Suprapubic skin (tissue), 4 donors: ENCODE measurements around the gene TSPAN14. TPM values are rescaled to one million over a fixed set of nuclear protein-coding genes. Genes with fewer than 3 reads are reported as not detected.

Experiments
- DNase-seq, 2 donors: peaks; one replicate each; pipeline ENCODE4 v3.0.0-alpha.2; 2019; ENCODE audit warnings: low spot score in 2 of 2
- H3K27ac ChIP-seq: fragments of 200-600 bp; sonication (generic); one replicate; pipeline ENCODE4 v1.5.1; 2019
- H3K27me3 ChIP-seq: fragments of 200-600 bp; sonication (generic); one replicate; pipeline ENCODE4 v1.5.1; 2019
- H3K36me3 ChIP-seq: fragments of 200-600 bp; sonication (generic); one replicate; pipeline ENCODE4 v1.5.1; 2019
- H3K4me1 ChIP-seq: fragments of 200-600 bp; sonication (generic); one replicate; pipeline ENCODE4 v1.5.1; 2019
- H3K4me3 ChIP-seq: fragments of 200-600 bp; sonication (generic); one replicate; pipeline ENCODE4 v1.5.1; 2019; ENCODE audit warnings: mild to moderate bottlenecking
- H3K9me3 ChIP-seq: fragments of 200-600 bp; sonication (generic); one replicate; pipeline ENCODE4 v1.5.1; 2019
- EP300 ChIP-seq: sonication (generic); formaldehyde crosslinking; IDR thresholded peaks from one replicate; pipeline ENCODE4 v1.6.1; 2017; ENCODE audit warnings: antibody characterized with exemption
- POLR2A ChIP-seq, 2 donors: fragments of 450-650 bp; IDR thresholded peaks; one replicate each; pipeline ENCODE4 v1.6.1; 2017; ENCODE audit warnings: antibody characterized with exemption in 2 of 2, mild to moderate bottlenecking in 2 of 2, moderate library complexity in 2 of 2
- POLR2AphosphoS5 ChIP-seq, 3 donors: sonication (generic); formaldehyde crosslinking; IDR thresholded peaks; one replicate each; pipeline ENCODE4 v1.6.1; 2017; ENCODE audit warnings: antibody characterized with exemption in 3 of 3
- WGBS: methylation state at CpG from one replicate; pipeline ENCODE4 v1.1.5; 2018; 5-methylcytosine and 5-hydroxymethylcytosine counted together
- total RNA-seq, 4 donors: library from RNA; depleted of rRNA; stranded (reverse); fragments of >200 nt; gene quantifications; one replicate each; pipeline ENCODE4 v1.1.0, GENCODE V29; 2016
- TF ChIP-seq, protein P1 (sequence below), 2 donors: fragments of 200-600 bp in 1 of 2; fragments of 450-650 bp in 1 of 2; sonication (generic) in 1 of 2; IDR thresholded peaks; one replicate each; pipeline ENCODE4 v1.5.1; 2016 to 2019; ENCODE audit warnings: antibody characterized with exemption in 2 of 2, mild to moderate bottlenecking in 1 of 2, moderate library complexity in 1 of 2

TSPAN14 gene
- total RNA-seq, 4 donors from 2014 or later: 99.7 to 145 (median 122) TPM

DNA sequence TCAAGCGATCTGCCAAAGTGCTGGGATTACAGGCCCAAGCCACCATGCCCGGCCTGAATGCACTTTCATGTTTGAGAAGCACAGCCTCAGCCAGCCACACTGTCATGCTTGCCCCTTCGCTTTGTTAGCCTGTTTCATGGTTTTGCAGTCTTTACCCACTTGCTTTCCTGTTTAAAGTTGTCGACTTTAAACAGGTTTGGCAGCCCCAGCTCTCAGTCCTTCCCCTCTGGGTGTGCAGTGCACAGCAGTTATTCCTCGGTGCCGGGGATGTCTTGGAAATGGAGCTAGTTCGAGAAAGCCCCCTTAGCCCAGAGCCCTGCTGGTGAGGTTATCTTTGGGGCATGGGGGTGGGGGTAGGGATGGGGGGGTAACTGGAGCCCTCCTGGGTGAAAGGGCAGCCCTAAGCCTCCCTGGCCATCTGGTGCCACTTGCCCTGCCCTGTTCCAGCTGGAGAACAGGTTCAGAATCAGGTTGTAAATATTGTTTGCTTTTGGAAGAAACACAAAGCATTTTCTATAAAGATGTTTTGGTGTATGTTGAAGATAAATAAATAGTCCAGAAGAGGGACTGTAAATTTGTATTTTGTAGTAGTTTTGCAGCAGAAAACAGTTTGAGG is 14.8 kb downstream of the TSPAN14 start:
- Histone ChIP-seq H3K4me3 (peak overlapping the region; percentile 0), H3K27ac (peak overlapping the region; percentile 88), H3K4me1 (peaks cover 100% of the 10 kb centered on the region), H3K9me3 (no peaks in the 10 kb centered on the region), H3K27me3 (no peaks in the 10 kb centered on the region), H3K36me3 (peaks cover 7% of the 10 kb centered on the region)
- TF ChIP-seq POLR2AphosphoS5 (IDR thresholded peaks at IDR 0.05): no peak
- no peak for TF ChIP-seq EP300
- no peak for TF ChIP-seq POLR2A (IDR thresholded peaks at IDR 0.05)
- TF ChIP-seq, protein P1, sequence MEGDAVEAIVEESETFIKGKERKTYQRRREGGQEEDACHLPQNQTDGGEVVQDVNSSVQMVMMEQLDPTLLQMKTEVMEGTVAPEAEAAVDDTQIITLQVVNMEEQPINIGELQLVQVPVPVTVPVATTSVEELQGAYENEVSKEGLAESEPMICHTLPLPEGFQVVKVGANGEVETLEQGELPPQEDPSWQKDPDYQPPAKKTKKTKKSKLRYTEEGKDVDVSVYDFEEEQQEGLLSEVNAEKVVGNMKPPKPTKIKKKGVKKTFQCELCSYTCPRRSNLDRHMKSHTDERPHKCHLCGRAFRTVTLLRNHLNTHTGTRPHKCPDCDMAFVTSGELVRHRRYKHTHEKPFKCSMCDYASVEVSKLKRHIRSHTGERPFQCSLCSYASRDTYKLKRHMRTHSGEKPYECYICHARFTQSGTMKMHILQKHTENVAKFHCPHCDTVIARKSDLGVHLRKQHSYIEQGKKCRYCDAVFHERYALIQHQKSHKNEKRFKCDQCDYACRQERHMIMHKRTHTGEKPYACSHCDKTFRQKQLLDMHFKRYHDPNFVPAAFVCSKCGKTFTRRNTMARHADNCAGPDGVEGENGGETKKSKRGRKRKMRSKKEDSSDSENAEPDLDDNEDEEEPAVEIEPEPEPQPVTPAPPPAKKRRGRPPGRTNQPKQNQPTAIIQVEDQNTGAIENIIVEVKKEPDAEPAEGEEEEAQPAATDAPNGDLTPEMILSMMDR (IDR thresholded peaks at IDR 0.05): no peak
- DNase-seq: no peak
- 42% methylated on average over 7 of the region's 7 CpGs for WGBS

DNA sequence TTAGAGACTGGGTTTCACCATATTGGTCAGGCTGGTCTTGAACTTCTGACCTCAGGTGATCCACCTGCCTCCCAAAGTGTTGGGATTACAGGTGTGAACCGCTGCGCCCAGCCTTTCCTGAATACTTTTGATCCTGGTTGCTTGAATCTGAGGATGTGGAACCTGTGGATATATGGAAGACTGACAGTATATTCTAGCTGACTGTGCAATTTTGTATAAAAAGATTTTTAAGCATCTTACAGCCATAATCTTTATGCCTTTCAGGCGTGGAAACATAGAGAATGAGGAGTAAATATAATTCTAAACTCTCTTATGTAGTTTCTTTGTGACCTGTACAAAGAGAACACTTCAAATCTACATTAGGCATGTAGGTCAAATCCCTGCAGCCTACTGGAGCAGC is 16.2 kb downstream of the TSPAN14 start:
- Histone ChIP-seq H3K27me3 (no peaks in the 10 kb centered on the region), H3K36me3 (peaks cover 7% of the 10 kb centered on the region), H3K4me1 (peaks cover 99% of the 10 kb centered on the region), H3K4me3 (no peak overlapping the region), H3K27ac (peak overlapping the region; percentile 88), H3K9me3 (no peaks in the 10 kb centered on the region)
- WGBS: 97% methylated on average over 3 of the region's 3 CpGs
- no peak for DNase-seq
- no peak for TF ChIP-seq POLR2AphosphoS5 (IDR thresholded peaks at IDR 0.05)
- TF ChIP-seq POLR2A (IDR thresholded peaks at IDR 0.05): no peak
- no peak for TF ChIP-seq EP300
- TF ChIP-seq, protein P1 (IDR thresholded peaks at IDR 0.05): no peak

DNA sequence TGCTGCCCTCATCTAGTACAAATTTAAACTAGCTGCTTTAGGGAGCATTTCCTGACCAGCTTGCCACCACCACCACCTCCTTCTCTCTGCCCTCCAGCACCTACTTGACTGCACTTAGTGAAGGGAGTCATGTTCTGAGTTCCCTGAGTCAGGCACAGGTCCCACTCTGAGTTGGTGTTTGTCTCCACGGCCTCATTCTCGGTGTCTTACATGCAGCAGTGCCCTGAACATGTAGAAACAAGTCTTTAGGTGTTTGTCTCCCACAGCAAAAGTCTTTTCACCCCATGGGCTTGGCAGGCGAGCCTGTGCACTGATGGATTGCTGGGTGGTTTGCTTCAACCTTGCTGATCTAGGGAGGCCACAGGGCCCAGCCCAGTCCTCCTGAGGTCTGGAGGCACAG is 16.9 kb downstream of the TSPAN14 start:
- Histone ChIP-seq H3K4me3 (no peak overlapping the region), H3K27me3 (no peaks in the 10 kb centered on the region), H3K4me1 (peaks cover 99% of the 10 kb centered on the region), H3K9me3 (no peaks in the 10 kb centered on the region), H3K36me3 (peaks cover 7% of the 10 kb centered on the region), H3K27ac (peak overlapping the region; percentile 88)
- 58% methylated on average over 3 of the region's 3 CpGs for WGBS
- TF ChIP-seq EP300 (no peak), POLR2AphosphoS5 (IDR thresholded peaks at IDR 0.05) (peak in 1 of 3 donors; percentile 46)
- DNase-seq: no peak

DNA sequence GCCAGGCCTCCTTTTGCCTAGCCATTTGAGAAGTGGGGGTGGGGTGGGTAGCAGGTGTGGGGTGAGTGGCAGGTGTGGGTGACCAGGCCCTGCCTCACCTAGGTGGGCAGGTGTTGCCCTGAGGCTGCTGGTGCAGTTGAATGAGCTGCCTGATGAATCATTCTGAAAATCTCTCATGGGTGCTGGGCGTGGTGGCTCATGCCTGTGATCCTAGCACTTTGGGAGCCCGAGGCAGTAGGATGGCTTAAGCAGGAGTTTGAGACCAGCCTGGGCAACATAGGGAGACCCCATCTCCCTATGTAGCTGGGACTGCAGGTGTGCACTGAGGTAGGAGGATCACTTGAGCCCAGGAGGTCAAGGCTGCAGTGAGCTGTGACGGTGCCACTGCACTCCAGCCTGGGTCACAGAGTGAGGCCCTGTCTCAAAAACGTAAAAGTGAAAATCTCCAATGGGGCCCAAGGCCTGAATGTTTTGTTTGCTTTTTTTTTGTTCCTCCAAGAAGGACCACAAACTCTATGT is 17.7 kb downstream of the TSPAN14 start:
- H3K4me1 ChIP-seq: peaks cover 93% of the 10 kb centered on the region
- no peaks in the 10 kb centered on the region for H3K27me3 ChIP-seq
- no peaks in the 10 kb centered on the region for H3K9me3 ChIP-seq
- WGBS: 64% methylated on average over 3 of the region's 4 CpGs
- H3K4me3 ChIP-seq: no peak overlapping the region
- H3K27ac ChIP-seq: peak overlapping the region; percentile 88
- peaks cover 8% of the 10 kb centered on the region for H3K36me3 ChIP-seq
- TF ChIP-seq POLR2AphosphoS5 (IDR thresholded peaks at IDR 0.05) (no peak), POLR2A (IDR thresholded peaks at IDR 0.05) (no peak), EP300 (no peak)
- TF ChIP-seq, protein P1 (IDR thresholded peaks at IDR 0.05): no peak
- DNase-seq: no peak

DNA sequence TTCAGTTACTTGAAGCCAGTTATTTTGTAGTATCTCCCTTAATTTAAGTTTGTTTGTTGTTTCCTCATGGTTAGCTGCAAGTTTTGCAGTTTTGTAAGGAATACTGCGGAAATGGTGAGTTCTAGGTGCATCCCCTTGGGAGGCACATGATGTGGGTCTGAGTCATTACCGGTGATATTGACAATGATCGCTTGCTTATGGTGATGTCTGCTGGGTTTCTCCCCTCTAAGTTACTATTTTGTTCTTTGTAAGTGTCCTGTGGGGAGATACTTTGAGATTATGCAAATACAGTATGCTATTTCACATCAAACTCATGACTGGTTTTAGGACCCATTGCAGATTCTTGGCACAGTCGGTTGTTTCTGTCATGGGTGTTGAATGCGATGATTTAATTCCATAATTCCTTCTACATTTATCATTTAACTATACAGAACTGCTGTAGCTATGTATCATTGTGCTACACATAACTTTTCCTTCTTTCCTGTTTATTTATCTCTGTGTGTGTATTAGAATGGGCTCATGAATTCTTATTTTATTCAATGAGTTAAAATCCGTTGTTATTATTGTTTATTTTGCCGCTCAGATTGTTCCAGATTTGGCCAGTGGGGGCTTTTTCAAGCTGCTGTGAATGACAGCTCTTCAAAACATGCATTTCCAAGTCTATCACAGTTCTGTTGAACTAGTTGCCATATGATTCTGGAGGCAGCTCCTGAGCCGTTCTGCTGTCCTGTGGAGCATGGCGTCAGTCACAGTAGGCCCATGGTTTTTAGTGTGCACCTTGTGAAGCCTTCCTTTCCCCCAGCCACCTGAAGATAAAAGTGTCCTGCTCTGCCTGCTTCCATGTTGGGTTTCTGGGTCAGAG is 18.4 kb downstream of the TSPAN14 start:
- DNase-seq: no peak
- TF ChIP-seq POLR2AphosphoS5 (IDR thresholded peaks at IDR 0.05) (no peak), EP300 (no peak), POLR2A (IDR thresholded peaks at IDR 0.05) (no peak)
- TF ChIP-seq, protein P1 (IDR thresholded peaks at IDR 0.05): no peak
- no peaks in the 10 kb centered on the region for H3K9me3 ChIP-seq
- peak overlapping the region; percentile 88 for H3K27ac ChIP-seq
- peaks cover 91% of the 10 kb centered on the region for H3K4me1 ChIP-seq
- WGBS: 58% methylated on average over 9 of the region's 9 CpGs
- H3K27me3 ChIP-seq: no peaks in the 10 kb centered on the region
- H3K36me3 ChIP-seq: peaks cover 11% of the 10 kb centered on the region
- H3K4me3 ChIP-seq: no peak overlapping the region
